Measurements from ENCODE around the gene RBPJ. TPM values are rescaled to one million over a fixed set of nuclear protein-coding genes. Genes with fewer than 3 reads are reported as not detected.
"Not testable (repeated sequence)": the region's sequence is repeated elsewhere in the genome, so short reads cannot be mapped to it uniquely, and the experiment has no call there.

Gene RBPJ
- polyA plus RNA-seq, 1 of the 3 experiments (the other 2 are of a cell fraction) = 13.8 TPM

DNA sequence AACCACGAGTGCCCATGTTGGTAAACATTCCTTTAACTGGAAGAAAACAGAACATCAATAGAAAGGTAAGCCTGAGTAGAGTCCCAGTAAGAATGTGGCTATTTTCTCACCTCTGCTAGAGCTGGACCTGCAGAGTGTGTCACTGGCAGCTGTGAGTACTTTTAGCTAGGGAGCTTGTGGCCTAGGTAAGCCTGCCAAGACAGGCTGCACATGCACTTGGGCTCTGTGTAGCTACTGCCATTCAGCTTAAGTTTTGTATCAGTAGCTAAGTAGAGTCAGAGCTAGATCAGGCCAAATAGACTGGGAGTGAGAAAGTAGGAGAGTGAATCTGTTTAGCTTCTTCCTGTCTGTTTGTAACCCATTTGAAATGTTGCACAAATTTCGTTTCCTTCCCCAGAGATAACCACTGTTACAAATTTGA, 35.3 kb downstream of the RBPJ start (continued):
- TF ChIP-seq, protein P1, sequence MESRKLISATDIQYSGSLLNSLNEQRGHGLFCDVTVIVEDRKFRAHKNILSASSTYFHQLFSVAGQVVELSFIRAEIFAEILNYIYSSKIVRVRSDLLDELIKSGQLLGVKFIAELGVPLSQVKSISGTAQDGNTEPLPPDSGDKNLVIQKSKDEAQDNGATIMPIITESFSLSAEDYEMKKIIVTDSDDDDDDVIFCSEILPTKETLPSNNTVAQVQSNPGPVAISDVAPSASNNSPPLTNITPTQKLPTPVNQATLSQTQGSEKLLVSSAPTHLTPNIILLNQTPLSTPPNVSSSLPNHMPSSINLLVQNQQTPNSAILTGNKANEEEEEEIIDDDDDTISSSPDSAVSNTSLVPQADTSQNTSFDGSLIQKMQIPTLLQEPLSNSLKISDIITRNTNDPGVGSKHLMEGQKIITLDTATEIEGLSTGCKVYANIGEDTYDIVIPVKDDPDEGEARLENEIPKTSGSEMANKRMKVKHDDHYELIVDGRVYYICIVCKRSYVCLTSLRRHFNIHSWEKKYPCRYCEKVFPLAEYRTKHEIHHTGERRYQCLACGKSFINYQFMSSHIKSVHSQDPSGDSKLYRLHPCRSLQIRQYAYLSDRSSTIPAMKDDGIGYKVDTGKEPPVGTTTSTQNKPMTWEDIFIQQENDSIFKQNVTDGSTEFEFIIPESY (IDR thresholded peaks at IDR 0.05; ENCODE audit: borderline replicate concordance, low read depth) = no peak
- TF ChIP-seq MEF2A (IDR thresholded peaks at IDR 0.05; ENCODE audit: borderline replicate concordance, low read depth) = no peak
- no peak for TF ChIP-seq FOXJ3 (CRISPR knock-in tag; IDR thresholded peaks at IDR 0.05)

DNA sequence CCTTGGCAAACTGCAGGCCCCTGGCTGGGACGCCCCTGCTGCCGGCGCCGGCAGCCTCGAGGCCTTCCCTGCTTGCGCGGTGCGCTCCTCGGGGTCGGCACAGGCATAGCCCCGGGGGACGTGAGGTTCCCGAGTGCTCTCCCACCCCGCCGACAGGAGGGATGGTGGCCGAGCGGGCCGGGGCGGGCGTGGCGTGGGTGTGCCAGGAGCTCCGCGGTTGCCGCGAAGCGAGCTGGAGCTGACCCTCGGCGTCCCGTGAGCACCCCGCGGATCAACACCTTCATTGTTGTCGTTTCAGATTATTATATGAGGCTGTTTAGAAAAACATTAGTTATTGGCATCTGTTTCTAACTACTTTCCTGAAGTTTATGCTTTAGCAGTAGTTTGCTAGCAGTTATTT, 38.7 kb downstream of the RBPJ start:
- H3K4me3 ChIP-seq (ENCODE audit: low read depth in 2 of 2, low read length in 1 of 2); H2AFZ ChIP-seq (ENCODE audit: low read depth); POLR2A ChIA-PET; H3K9me2 ChIP-seq; H3K4me2 ChIP-seq; H3K27ac ChIP-seq (ENCODE audit: low read depth in 2 of 2, low read length in 1 of 2); CTCF ChIA-PET; H3K27me3 ChIP-seq (ENCODE audit: insufficient read depth); H3K9me3 ChIP-seq; H3K9ac ChIP-seq; H3K36me3 ChIP-seq (replicated peaks in 1 of 2; ENCODE audit: control insufficient read depth in 1 of 2, insufficient read depth in 2 of 2, low read length in 1 of 2); DNase-seq; H4K20me1 ChIP-seq (ENCODE audit: insufficient read depth): not testable (repeated sequence)
- Histone ChIP-seq H3F3A (replicated peaks; ENCODE audit: insufficient read depth) (peaks cover 22% of the 10 kb centered on the region), H3K4me1 (ENCODE audit: control insufficient read depth in 1 of 2, insufficient read depth in 2 of 2, low read depth in 1 of 2, low read length in 1 of 2) (peaks cover 3 to 11% of the 10 kb centered on the region in 2 experiments; a peak in 1 of 4 replicates), H3K79me2 (ENCODE audit: insufficient read depth) (peaks cover 83% of the 10 kb centered on the region)
- 94% methylated on average over 24 of the region's 32 CpGs for WGBS (ENCODE audit: low lambda C conversion rate)

DNA sequence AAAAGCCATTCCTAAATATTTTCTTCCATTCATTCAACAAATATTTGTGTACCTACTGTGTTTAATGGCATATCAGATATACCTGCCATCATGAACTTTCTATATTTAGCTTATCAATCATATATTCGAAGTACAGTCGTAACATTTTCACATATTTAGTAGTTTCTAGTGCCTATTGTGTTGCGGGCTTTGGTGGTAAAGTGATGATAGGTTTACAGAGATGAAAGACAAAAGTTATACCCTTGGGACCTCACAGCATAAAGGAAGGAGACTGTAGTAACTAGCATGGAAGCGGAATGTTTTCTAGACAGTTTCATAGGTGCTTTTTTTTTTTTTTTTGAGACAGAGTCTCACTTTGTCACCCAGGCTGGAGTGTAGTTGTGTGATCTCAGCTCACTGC, 39.5 kb downstream of the RBPJ start:
- POLR2A ChIA-PET = no interaction called here
- WGBS (ENCODE audit: low lambda C conversion rate) = 96% methylated on average over 4 of the region's 4 CpGs

More for the DNA sequence above, 39.5 kb downstream of the RBPJ start:
- Histone ChIP-seq H4K20me1 (ENCODE audit: insufficient read depth) (0 out of 2 replicates have a peak, but pooled peaks cover 7% of the 10 kb centered on the region), H3K27ac (ENCODE audit: low read depth in 2 of 2, low read length in 1 of 2) (no peak overlapping the region), H3K4me2 (no peak overlapping the region; the same call in 1 of the 2 replicates), H3K9me3 (no peaks in the 10 kb centered on the region), H3K4me3 (ENCODE audit: low read depth in 2 of 2, low read length in 1 of 2) (no peak overlapping the region), H3K9ac (no peak overlapping the region), H3K27me3 (ENCODE audit: insufficient read depth) (no peaks in the 10 kb centered on the region), H2AFZ (ENCODE audit: low read depth) (no peak overlapping the region), H3K79me2 (ENCODE audit: insufficient read depth) (peaks cover 82% of the 10 kb centered on the region), H3F3A (replicated peaks; ENCODE audit: insufficient read depth) (peaks cover 19% of the 10 kb centered on the region), H3K36me3 (replicated peaks in 1 of 2; ENCODE audit: control insufficient read depth in 1 of 2, insufficient read depth in 2 of 2, low read length in 1 of 2) (no peaks in the 10 kb centered on the region), H3K9me2 (no peaks in the 10 kb centered on the region), H3K4me1 (ENCODE audit: control insufficient read depth in 1 of 2, insufficient read depth in 2 of 2, low read depth in 1 of 2, low read length in 1 of 2) (peaks cover 3 to 13% of the 10 kb centered on the region in 2 experiments; a peak in 3 of 4 replicates)
- no peak for DNase-seq
- TF ChIP-seq MXI1 (IDR thresholded peaks at IDR 0.05; ENCODE audit: low read depth, low read length) = no peak
- TF ChIP-seq, protein P2, sequence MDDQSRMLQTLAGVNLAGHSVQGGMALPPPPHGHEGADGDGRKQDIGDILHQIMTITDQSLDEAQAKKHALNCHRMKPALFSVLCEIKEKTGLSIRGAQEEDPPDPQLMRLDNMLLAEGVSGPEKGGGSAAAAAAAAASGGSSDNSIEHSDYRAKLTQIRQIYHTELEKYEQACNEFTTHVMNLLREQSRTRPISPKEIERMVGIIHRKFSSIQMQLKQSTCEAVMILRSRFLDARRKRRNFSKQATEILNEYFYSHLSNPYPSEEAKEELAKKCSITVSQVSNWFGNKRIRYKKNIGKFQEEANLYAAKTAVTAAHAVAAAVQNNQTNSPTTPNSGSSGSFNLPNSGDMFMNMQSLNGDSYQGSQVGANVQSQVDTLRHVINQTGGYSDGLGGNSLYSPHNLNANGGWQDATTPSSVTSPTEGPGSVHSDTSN (IDR thresholded peaks at IDR 0.05) = no peak
- no peak for TF ChIP-seq YY1 (IDR thresholded peaks at IDR 0.05; ENCODE audit: low read depth)
- no peak for TF ChIP-seq EZH2phosphoT487 (IDR thresholded peaks at IDR 0.05; ENCODE audit: borderline replicate concordance, low read depth)
- TF ChIP-seq, protein P3, sequence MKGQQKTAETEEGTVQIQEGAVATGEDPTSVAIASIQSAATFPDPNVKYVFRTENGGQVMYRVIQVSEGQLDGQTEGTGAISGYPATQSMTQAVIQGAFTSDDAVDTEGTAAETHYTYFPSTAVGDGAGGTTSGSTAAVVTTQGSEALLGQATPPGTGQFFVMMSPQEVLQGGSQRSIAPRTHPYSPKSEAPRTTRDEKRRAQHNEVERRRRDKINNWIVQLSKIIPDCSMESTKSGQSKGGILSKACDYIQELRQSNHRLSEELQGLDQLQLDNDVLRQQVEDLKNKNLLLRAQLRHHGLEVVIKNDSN (IDR thresholded peaks at IDR 0.05; ENCODE audit: borderline replicate concordance, low read depth) = no peak
- TF ChIP-seq SMC3 (IDR thresholded peaks at IDR 0.05; ENCODE audit: low read depth, low read length) = no peak
- no peak for TF ChIP-seq NRF1 (IDR thresholded peaks at IDR 0.05; ENCODE audit: low read depth, low read length)
- CTCF ChIA-PET = interaction anchor here (0.6 kb wide), 1 partner anchor 592 kb away, joined by 3 read pairs; no protein-coding TSS in a partner anchor
